ENCODE data around the gene ATXN1.

GRCh38 chr6:16369989-16370388 is 391.3 kb downstream of the ATXN1 start:
- TF ChIP-seq CTCF (IDR thresholded peaks at IDR 0.05; ENCODE audit: low read depth, low read length, poor library complexity, severe bottlenecking) (no peak), EZH2phosphoT487 (IDR thresholded peaks at IDR 0.05; ENCODE audit: borderline replicate concordance, low read length) (no peak)
